Esophagus muscularis mucosa (tissue), 4 donors: ENCODE data around the gene KCNQ5. TPM values are rescaled to one million over a fixed set of nuclear protein-coding genes. Genes with fewer than 3 reads are reported as not detected.

Source experiments
- DNase-seq: peaks from one replicate; pipeline ENCODE4 v3.0.0-alpha.2; 2017; ENCODE audit errors: extremely low spot score
- H3K27ac ChIP-seq, 4 donors: fragments of 200-600 bp; sonication (generic); replicated peaks in 1 of 4; 1 replicate in 3 of 4; 2 replicates in 1 of 4; pipeline ENCODE4 v1.5.1; 2016 to 2019; ENCODE audit warnings: mild to moderate bottlenecking in 1 of 4
- H3K27me3 ChIP-seq, 4 donors: fragments of 200-600 bp; sonication (generic); one replicate each; pipeline versions ENCODE4 v1.5.1 to v1.6.0; 2016 to 2019
- H3K36me3 ChIP-seq, 4 donors: fragments of 200-600 bp; sonication (generic); one replicate each; pipeline ENCODE4 v1.5.1; 2016 to 2019
- H3K4me1 ChIP-seq, 4 donors: fragments of 200-600 bp; sonication (generic); one replicate each; pipeline ENCODE4 v1.5.1; 2016 to 2019
- H3K4me3 ChIP-seq, 4 donors: fragments of 200-600 bp; sonication (generic); 1 replicate in 2 of 4; 2 replicates in 2 of 4; pipeline ENCODE4 v1.5.1; 2016 to 2019; ENCODE audit warnings: mild to moderate bottlenecking in 4 of 4, moderate library complexity in 1 of 4
- H3K9me3 ChIP-seq, 4 donors: fragments of 200-600 bp; sonication (generic); 1 replicate in 3 of 4; 2 replicates in 1 of 4; pipeline ENCODE4 v1.5.1; 2016 to 2019
- EP300 ChIP-seq: sonication (generic); formaldehyde crosslinking; IDR thresholded peaks from one replicate; pipeline ENCODE4 v1.6.1; 2017; ENCODE audit warnings: antibody characterized with exemption
- POLR2A ChIP-seq: fragments of 450-650 bp; IDR thresholded peaks from one replicate; pipeline ENCODE4 v1.6.1; 2017; ENCODE audit warnings: antibody characterized with exemption, moderate library complexity, mild to moderate bottlenecking, low read depth
- POLR2AphosphoS5 ChIP-seq, 2 donors: sonication (generic); formaldehyde crosslinking; IDR thresholded peaks; one replicate each; pipeline ENCODE4 v1.6.1; 2017; ENCODE audit warnings: antibody characterized with exemption in 2 of 2
- WGBS: methylation state at CpG from one replicate; pipeline ENCODE4 v1.1.5; 2018; 5-methylcytosine and 5-hydroxymethylcytosine counted together
- intact Hi-C: fragments of 100-400 bp; cut with DNase I; formaldehyde crosslinking; loops from one replicate; pipeline ENCODE4 v1.15.1; 2023
- total RNA-seq, 4 donors: library from RNA; depleted of rRNA; stranded (reverse); fragments of >200 nt; gene quantifications; one replicate each; pipeline versions ENCODE4 v1.1.0 to v1.2.1, GENCODE V29; 2016
- TF ChIP-seq, protein P1 (sequence below), 3 experiments: fragments of 200-600 bp in 2 of 3; fragments of 450-650 bp in 1 of 3; sonication (generic) in 2 of 3; IDR thresholded peaks; one replicate each; pipeline ENCODE4 v1.5.1; 2017 to 2019; ENCODE audit warnings: antibody characterized with exemption in 3 of 3, mild to moderate bottlenecking in 2 of 3, moderate library complexity in 1 of 3

KCNQ5 gene
- total RNA-seq, 4 donors from 2014 or later, result 1.2 to 2.2 (median 1.8) TPM

DNA sequence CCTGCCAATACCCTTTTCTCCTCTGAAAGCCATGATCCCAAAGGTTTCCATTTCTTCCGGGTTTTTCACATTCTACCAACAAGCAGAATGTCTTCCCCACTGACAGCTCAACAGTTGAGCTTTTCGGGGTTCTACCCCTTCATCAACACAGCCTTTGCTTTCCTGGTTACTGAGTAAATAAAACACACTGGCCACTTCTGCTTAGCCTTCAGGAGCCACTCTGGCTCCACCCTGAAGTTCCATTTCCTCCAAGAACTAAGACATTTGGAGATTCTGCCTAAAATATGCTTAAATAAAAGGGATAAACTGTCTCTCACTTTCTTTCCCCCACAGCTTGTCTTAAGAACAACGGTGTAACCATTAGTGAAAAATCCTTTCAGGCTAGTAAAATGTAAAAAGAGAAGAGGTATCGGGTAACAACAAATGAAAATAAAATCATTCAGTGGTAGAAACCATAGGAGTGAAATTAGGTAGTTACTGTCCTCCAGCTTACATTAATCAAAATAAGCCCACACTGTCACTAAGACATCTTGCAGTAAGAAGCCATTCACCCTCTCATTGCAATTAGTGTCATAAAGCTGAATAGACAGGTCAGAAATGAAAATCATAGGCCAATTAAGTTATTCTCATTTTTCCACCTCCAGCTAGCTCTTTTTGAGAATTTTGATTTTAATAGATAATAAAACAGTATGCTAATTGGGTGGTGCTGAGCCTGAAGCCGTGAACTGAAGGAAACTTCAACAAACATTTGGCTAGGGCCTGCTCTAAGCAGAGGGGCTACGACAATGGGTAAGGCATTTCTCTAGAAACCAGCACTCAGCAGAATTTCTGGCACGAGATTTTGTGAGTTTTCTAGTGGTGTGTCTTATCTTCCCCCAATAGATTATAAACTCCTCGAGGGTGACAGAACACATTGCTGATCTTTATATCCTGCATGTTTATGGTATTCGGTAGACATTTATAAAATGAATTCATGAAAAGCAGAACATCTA lies 409.2 kb downstream of the KCNQ5 start:
- no peak for DNase-seq
- 73% methylated on average over 9 of the region's 9 CpGs for WGBS
- no peaks in the 10 kb centered on the region for H3K4me1 ChIP-seq
- intact Hi-C loops, result no loop called here
- TF ChIP-seq POLR2AphosphoS5 (IDR thresholded peaks at IDR 0.05) (no peak), EP300 (no peak), POLR2A (no peak)
- TF ChIP-seq, protein P1, sequence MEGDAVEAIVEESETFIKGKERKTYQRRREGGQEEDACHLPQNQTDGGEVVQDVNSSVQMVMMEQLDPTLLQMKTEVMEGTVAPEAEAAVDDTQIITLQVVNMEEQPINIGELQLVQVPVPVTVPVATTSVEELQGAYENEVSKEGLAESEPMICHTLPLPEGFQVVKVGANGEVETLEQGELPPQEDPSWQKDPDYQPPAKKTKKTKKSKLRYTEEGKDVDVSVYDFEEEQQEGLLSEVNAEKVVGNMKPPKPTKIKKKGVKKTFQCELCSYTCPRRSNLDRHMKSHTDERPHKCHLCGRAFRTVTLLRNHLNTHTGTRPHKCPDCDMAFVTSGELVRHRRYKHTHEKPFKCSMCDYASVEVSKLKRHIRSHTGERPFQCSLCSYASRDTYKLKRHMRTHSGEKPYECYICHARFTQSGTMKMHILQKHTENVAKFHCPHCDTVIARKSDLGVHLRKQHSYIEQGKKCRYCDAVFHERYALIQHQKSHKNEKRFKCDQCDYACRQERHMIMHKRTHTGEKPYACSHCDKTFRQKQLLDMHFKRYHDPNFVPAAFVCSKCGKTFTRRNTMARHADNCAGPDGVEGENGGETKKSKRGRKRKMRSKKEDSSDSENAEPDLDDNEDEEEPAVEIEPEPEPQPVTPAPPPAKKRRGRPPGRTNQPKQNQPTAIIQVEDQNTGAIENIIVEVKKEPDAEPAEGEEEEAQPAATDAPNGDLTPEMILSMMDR (IDR thresholded peaks at IDR 0.05), result no peak
- no peaks in the 10 kb centered on the region for H3K27me3 ChIP-seq
- H3K9me3 ChIP-seq, result no peaks in the 10 kb centered on the region
- H3K27ac ChIP-seq, result no peak overlapping the region
- no peak overlapping the region for H3K4me3 ChIP-seq
- no peaks in the 10 kb centered on the region for H3K36me3 ChIP-seq

DNA sequence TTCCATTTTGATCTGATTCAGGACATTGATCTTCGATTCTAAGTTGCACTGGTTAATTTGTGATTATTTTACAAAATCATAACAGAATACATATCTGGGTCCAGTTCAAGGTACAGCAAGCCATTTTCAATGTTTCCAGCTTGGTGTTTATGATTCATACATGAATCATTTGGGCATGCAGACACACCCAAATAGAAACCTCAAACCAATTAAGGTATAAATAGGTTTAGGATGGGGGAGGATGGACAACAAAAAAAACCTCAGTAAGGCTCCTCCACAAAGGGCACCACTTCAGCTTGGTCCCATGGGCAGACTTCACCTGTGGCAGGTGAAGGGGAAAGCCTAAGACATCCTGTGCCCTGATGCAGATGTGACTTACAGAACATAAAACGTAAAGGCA lies 410.7 kb downstream of the KCNQ5 start:
- Histone ChIP-seq H3K4me3 (no peak overlapping the region), H3K27me3 (no peaks in the 10 kb centered on the region), H3K27ac (no peak overlapping the region), H3K9me3 (no peaks in the 10 kb centered on the region), H3K4me1 (no peaks in the 10 kb centered on the region), H3K36me3 (no peaks in the 10 kb centered on the region)
- no peak for TF ChIP-seq POLR2A
- no peak for TF ChIP-seq EP300
- TF ChIP-seq, protein P1 (IDR thresholded peaks at IDR 0.05), result no peak
- TF ChIP-seq POLR2AphosphoS5 (IDR thresholded peaks at IDR 0.05), result no peak
- intact Hi-C loops, result no loop called here
- no peak for DNase-seq
- 89% methylated on average over 2 of the region's 2 CpGs for WGBS

DNA sequence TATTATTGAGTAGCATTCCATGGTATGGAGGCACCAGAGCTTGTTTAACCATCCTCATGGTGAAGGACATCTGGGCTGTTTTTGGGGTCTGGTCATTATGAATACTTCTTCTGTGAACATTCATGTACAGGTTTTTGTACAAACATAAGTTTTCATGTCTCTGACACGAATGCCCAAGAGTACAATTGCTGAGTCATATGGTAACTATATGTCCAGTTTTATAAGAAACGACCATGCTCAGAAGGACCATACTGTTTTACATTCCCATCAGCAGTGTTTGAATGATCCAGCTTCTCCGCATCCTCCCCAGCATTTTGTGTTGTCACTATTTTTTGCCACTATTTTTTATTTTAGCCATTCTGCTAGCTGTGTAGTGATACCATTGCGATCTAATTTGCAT lies 414.8 kb downstream of the KCNQ5 start:
- Histone ChIP-seq H3K27me3 (no peaks in the 10 kb centered on the region), H3K4me1 (no peaks in the 10 kb centered on the region), H3K27ac (no peak overlapping the region), H3K9me3 (peaks cover 0 to 11% (median 5%) of the 10 kb centered on the region in 4 donors), H3K4me3 (no peak overlapping the region), H3K36me3 (no peaks in the 10 kb centered on the region)
- intact Hi-C loops, result no loop called here
- 93% methylated on average over 4 of the region's 4 CpGs for WGBS
- TF ChIP-seq, protein P1 (IDR thresholded peaks at IDR 0.05), result no peak
- TF ChIP-seq EP300 (no peak), POLR2AphosphoS5 (IDR thresholded peaks at IDR 0.05) (no peak), POLR2A (no peak)
- no peak for DNase-seq

DNA sequence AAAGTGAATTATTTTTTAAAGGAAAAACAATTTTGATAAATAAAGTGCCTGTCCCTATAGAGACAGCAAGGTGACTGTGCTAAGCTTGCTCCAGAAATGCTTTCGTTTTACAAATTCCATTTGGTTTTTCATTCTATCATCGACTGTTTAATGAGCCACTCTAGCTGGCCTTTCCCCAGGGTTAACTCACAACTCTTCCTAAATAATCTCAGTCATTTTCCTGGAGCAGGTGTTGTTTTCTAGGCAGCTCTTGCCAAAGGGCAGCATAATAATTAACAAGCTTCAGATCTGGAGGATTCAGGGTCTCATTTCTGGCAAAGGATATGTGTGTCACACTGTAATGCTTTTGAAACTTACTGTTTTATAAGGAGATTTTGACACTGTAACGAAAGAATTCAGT lies 419.2 kb downstream of the KCNQ5 start:
- H3K27ac ChIP-seq, result no peak overlapping the region
- no peaks in the 10 kb centered on the region for H3K36me3 ChIP-seq
- WGBS, result 79% methylated on average over 3 of the region's 3 CpGs
- TF ChIP-seq POLR2AphosphoS5 (IDR thresholded peaks at IDR 0.05) (no peak), EP300 (no peak), POLR2A (no peak)
- TF ChIP-seq, protein P1 (IDR thresholded peaks at IDR 0.05), result no peak
- H3K4me3 ChIP-seq, result no peak overlapping the region
- intact Hi-C loops, result no loop called here
- no peaks in the 10 kb centered on the region for H3K27me3 ChIP-seq
- peaks cover 0 to 5% (median 0%) of the 10 kb centered on the region in 4 donors for H3K4me1 ChIP-seq
- no peak for DNase-seq
- H3K9me3 ChIP-seq, result peaks cover 0 to 11% (median 5%) of the 10 kb centered on the region in 4 donors
